Psoas muscle (tissue), 8 donors: ENCODE data around the gene KREMEN2. TPM values are rescaled to one million over a fixed set of nuclear protein-coding genes. Genes with fewer than 3 reads are reported as not detected.

Source experiments
- ATAC-seq, 4 donors: fragments of 200-7000 bp; cut with Tn5 transposase; one replicate each; pipeline ENCODE4 v1.9.1; 2020; ENCODE audit warnings: moderate library complexity in 3 of 4, mild to moderate bottlenecking in 2 of 4
- DNase-seq, 2 donors: peaks; one replicate each; pipeline ENCODE4 v3.0.0-alpha.2; 2020
- H3K27ac ChIP-seq: fragments of 200-600 bp; one replicate; pipeline ENCODE4 v1.8.0; 2022
- H3K27me3 ChIP-seq, 3 donors: fragments of 200-600 bp in 1 of 3; one replicate each; pipeline versions ENCODE4 v1.6.1 to v1.8.0; 2013 to 2022; ENCODE audit warnings: low read length in 2 of 3, mild to moderate bottlenecking in 2 of 3, moderate library complexity in 1 of 3; ENCODE audit not compliant: insufficient read depth in 3 of 3
- H3K36me3 ChIP-seq, 2 donors: fragments of 200-600 bp in 1 of 2; one replicate each; pipeline versions ENCODE4 v1.6.1 to v1.8.0; 2013 to 2022; ENCODE audit warnings: low read depth in 1 of 2, mild to moderate bottlenecking in 1 of 2, moderate library complexity in 1 of 2; ENCODE audit not compliant: insufficient read depth in 1 of 2
- H3K4me1 ChIP-seq: fragments of 200-600 bp; one replicate; pipeline ENCODE4 v1.8.0; 2022
- H3K4me3 ChIP-seq: fragments of 200-600 bp; one replicate; pipeline ENCODE4 v1.8.0; 2022; ENCODE audit warnings: mild to moderate bottlenecking
- H3K9me3 ChIP-seq: fragments of 200-600 bp; one replicate; pipeline ENCODE4 v1.8.0; 2022
- CTCF ChIP-seq: fragments of 200-600 bp; IDR thresholded peaks from one replicate; pipeline ENCODE4 v1.8.0; 2022; ENCODE audit warnings: antibody characterized with exemption
- WGBS, 3 donors: extraction: QIAGEN DNeasy Blood & Tissue Kit; methylation state at CpG; one replicate each; pipeline versions ENCODE4 v1.1.6 to v1.1.7; 2013; 5-methylcytosine and 5-hydroxymethylcytosine counted together
- intact Hi-C, 2 donors: fragments of 100-400 bp; cut with DNase I; formaldehyde crosslinking; loops; one replicate each; pipeline versions ENCODE4 v1.11.0 to v1.14.2; 2022
- polyA plus RNA-seq, 3 donors: library from polyadenylated mRNA; stranded (reverse); fragments of 200-250 nt; gene quantifications; one replicate each; pipeline ENCODE4 v1.2.3, GENCODE V29; 2013
- total RNA-seq, 4 donors: library from RNA; stranded (reverse); fragmentation: NEBNext Ultra II Directional in 2 of 4; extraction: Animal tissue kit (Norgen Biotek cat#: 25700) in 2 of 4; gene quantifications; one replicate each; pipeline versions ENCODE4 v1.2.1 to v1.2.4, GENCODE V29; 2021 to 2023
- donor health status: healthy with polysubstance abuse.
- donor health status: DM: no; HTN: no; CAD: no; lungs with moderate emphysema.
- donor health status: Bipolar disorder and iron deficiency.
- donor health status: healthy.
- donor health status: DM: yes; HTN: yes; CAD: no.
- donor health status: DM: no; HTN: no; CAD: no.
- donor health status: DM: no; HTN: no; CAD: no.
- donor health status: DM: yes; HTN: yes; CAD: no.

The KREMEN2 gene
- total and polyA plus RNA-seq, 7 donors = 0.01 to 0.04 TPM; not detected in 5

- Histone ChIP-seq H3K4me1 (peaks cover 28% of the 10 kb centered on the region), H3K36me3 (no peaks in the 10 kb centered on the region), H3K27ac (no peak overlapping the region), H3K9me3 (no peaks in the 10 kb centered on the region), H3K4me3 (no peak overlapping the region), H3K27me3 (no peaks in the 10 kb centered on the region)
- TF ChIP-seq CTCF = no peak
- intact Hi-C loops = no loop called here
- DNase-seq = no peak
- WGBS, 3 donors = 72 to 83% (median 82%) methylated on average over 9 of the region's 9 CpGs
- no peak for ATAC-seq
These were observed 23.2 kb downstream of the KREMEN2 start for GRCh38 chr16:2987286-2987685.

GRCh38 chr16:2987833-2988232 is 23.8 kb downstream of the KREMEN2 start:
- Histone ChIP-seq H3K4me1 (peaks cover 28% of the 10 kb centered on the region), H3K9me3 (no peaks in the 10 kb centered on the region), H3K36me3 (no peaks in the 10 kb centered on the region), H3K4me3 (no peak overlapping the region), H3K27ac (no peak overlapping the region), H3K27me3 (no peaks in the 10 kb centered on the region)
- ATAC-seq (no peak), DNase-seq (no peak)
- no peak for TF ChIP-seq CTCF
- WGBS, 3 donors = 68 to 72% (median 70%) methylated on average over 8 of the region's 8 CpGs
- intact Hi-C loops = no loop called here

- Histone ChIP-seq H3K36me3 (no peaks in the 10 kb centered on the region), H3K27me3 (no peaks in the 10 kb centered on the region), H3K27ac (no peak overlapping the region), H3K4me1 (peaks cover 28% of the 10 kb centered on the region), H3K9me3 (no peaks in the 10 kb centered on the region), H3K4me3 (no peak overlapping the region)
- intact Hi-C loops = no loop called here
- TF ChIP-seq CTCF = no peak
- DNase-seq (no peak), ATAC-seq (no peak)
- 71 to 76% (median 75%) methylated on average over 8 of the region's 8 CpGs for WGBS, 3 donors
These were observed 24.6 kb downstream of the KREMEN2 start for GRCh38 chr16:2988590-2989099.

GRCh38 chr16:2990891-2991290 is 26.8 kb downstream of the KREMEN2 start:
- no peak for TF ChIP-seq CTCF
- no peak overlapping the region for H3K27ac ChIP-seq
- H3K9me3 ChIP-seq = no peaks in the 10 kb centered on the region
- no peaks in the 10 kb centered on the region for H3K36me3 ChIP-seq
- no peak overlapping the region for H3K4me3 ChIP-seq
- 76 to 81% (median 79%) methylated on average over 9 to 10 of the region's 10 CpGs for WGBS, 3 donors
- ATAC-seq (no peak), DNase-seq (no peak)
- intact Hi-C loops = no loop called here
- H3K4me1 ChIP-seq = peaks cover 8% of the 10 kb centered on the region
- no peaks in the 10 kb centered on the region for H3K27me3 ChIP-seq

- no peaks in the 10 kb centered on the region for H3K9me3 ChIP-seq
- H3K4me1 ChIP-seq = no peaks in the 10 kb centered on the region
- no peaks in the 10 kb centered on the region for H3K27me3 ChIP-seq
- no peaks in the 10 kb centered on the region for H3K36me3 ChIP-seq
- DNase-seq (no peak), ATAC-seq (no peak)
- H3K27ac ChIP-seq = no peak overlapping the region
- intact Hi-C loops = no loop called here
- WGBS, 3 donors = 89 to 90% (median 89%) methylated on average over 12 of the region's 12 CpGs
- no peak overlapping the region for H3K4me3 ChIP-seq
- no peak for TF ChIP-seq CTCF
These were observed 27.6 kb downstream of the KREMEN2 start for GRCh38 chr16:2991566-2992261.
